Nephron (organoid): Measurements from ENCODE around the gene TTC21B.

ENCODE experiments used
- H3K27ac Mint-ChIP-seq, 3 experiments: 2 replicates each; pipeline ENCODE4 v1.8.0; 2020; ENCODE audit warnings: mixed read lengths in 3 of 3, mild to moderate bottlenecking in 2 of 3, moderate library complexity in 1 of 3
- H3K27me3 Mint-ChIP-seq: 2 replicates; pipeline ENCODE4 v1.8.0; 2021; ENCODE audit warnings: low read depth, mild to moderate bottlenecking, moderate library complexity, mixed read lengths
- H3K36me3 Mint-ChIP-seq: 2 replicates; pipeline ENCODE4 v1.8.0; 2020; ENCODE audit warnings: low read depth, mixed read lengths
- H3K4me1 Mint-ChIP-seq: 2 replicates; pipeline ENCODE4 v1.8.0; 2020; ENCODE audit warnings: mixed read lengths
- H3K4me3 Mint-ChIP-seq, 3 experiments: 2 replicates each; pipeline ENCODE4 v1.8.0; 2020; ENCODE audit warnings: mild to moderate bottlenecking in 3 of 3, mixed read lengths in 3 of 3, moderate library complexity in 2 of 3
- H3K9me3 Mint-ChIP-seq: 2 replicates; pipeline ENCODE4 v1.8.0; 2020; ENCODE audit warnings: mixed read lengths
- TF ChIP-seq, protein P1 (sequence below), 3 experiments: fragments of 200-600 bp; sonication (generic); IDR thresholded peaks; one replicate each; pipeline ENCODE4 v1.5.0; 2021; ENCODE audit warnings: antibody characterized with exemption in 3 of 3; ENCODE audit not compliant: unreplicated experiment in 3 of 3

TTC21B gene

GRCh38 chr2:165827016-165827920, 126.3 kb downstream of the TTC21B start:
- Mint-ChIP-seq H3K9me3 (no peaks in the 10 kb centered on the region), H3K27ac (peak overlapping the region in 2 of 3 experiments; percentile 3 to 4), H3K36me3 (no peaks in the 10 kb centered on the region), H3K27me3 (no peaks in the 10 kb centered on the region), H3K4me1 (peaks cover 13% of the 10 kb centered on the region), H3K4me3 (no peak overlapping the region)
- TF ChIP-seq, protein P1, sequence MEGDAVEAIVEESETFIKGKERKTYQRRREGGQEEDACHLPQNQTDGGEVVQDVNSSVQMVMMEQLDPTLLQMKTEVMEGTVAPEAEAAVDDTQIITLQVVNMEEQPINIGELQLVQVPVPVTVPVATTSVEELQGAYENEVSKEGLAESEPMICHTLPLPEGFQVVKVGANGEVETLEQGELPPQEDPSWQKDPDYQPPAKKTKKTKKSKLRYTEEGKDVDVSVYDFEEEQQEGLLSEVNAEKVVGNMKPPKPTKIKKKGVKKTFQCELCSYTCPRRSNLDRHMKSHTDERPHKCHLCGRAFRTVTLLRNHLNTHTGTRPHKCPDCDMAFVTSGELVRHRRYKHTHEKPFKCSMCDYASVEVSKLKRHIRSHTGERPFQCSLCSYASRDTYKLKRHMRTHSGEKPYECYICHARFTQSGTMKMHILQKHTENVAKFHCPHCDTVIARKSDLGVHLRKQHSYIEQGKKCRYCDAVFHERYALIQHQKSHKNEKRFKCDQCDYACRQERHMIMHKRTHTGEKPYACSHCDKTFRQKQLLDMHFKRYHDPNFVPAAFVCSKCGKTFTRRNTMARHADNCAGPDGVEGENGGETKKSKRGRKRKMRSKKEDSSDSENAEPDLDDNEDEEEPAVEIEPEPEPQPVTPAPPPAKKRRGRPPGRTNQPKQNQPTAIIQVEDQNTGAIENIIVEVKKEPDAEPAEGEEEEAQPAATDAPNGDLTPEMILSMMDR (IDR thresholded peaks at IDR 0.05; ENCODE audit: unreplicated experiment in 3 of 3) = no peak

DNA sequence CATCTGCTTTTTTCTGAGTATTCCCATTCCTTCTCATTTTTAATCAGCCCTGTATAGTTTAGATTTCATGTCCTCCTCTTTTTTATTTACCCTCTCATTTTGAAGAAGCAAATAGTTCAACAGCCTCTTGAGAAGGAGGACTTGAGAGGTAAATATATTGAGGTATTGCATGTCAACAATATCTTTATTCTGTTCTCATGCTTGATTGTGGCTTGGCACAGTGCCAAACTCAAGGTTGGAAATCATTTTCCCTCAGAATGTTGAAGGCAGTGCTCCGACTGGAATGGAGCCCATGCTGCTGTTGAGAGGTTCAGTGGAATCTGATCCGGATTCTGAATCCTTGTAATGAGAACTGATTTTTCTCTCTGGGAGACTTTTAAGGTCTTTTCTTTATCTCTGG, 128.5 kb downstream of the TTC21B start:
- no peaks in the 10 kb centered on the region for H3K9me3 Mint-ChIP-seq
- TF ChIP-seq, protein P1 (IDR thresholded peaks at IDR 0.05; ENCODE audit: unreplicated experiment in 3 of 3) = no peak
- peak overlapping the region; percentile 43 to 74 (median 47) for H3K27ac Mint-ChIP-seq
- no peaks in the 10 kb centered on the region for H3K27me3 Mint-ChIP-seq
- no peak overlapping the region for H3K4me3 Mint-ChIP-seq
- peaks cover 13% of the 10 kb centered on the region for H3K4me1 Mint-ChIP-seq
- no peaks in the 10 kb centered on the region for H3K36me3 Mint-ChIP-seq
